Left cardiac atrium (tissue), 4 donors: ENCODE results near the gene TSPAN11. TPM values are rescaled to one million over a fixed set of nuclear protein-coding genes. Genes with fewer than 3 reads are reported as not detected.

Experiments
- ATAC-seq, 2 donors: fragments of 200-7000 bp; cut with Tn5 transposase; one replicate each; pipeline ENCODE4 v1.9.1; 2020; ENCODE audit warnings: mild to moderate bottlenecking in 2 of 2, moderate library complexity in 2 of 2
- DNase-seq: peaks from one replicate; pipeline ENCODE4 v3.0.0-alpha.2; 2020
- intact Hi-C, 2 donors: fragments of 100-400 bp; cut with DNase I; formaldehyde crosslinking; loops; one replicate each; pipeline versions ENCODE4 v1.14.1 to v1.15.1; 2022 to 2023
- total RNA-seq, 2 donors: library from RNA; stranded (reverse); fragmentation: NEBNext Ultra II Directional; extraction: Animal tissue kit (Norgen Biotek cat#: 25700); gene quantifications; one replicate each; pipeline ENCODE4 v1.2.1, GENCODE V29; 2021
- donor health status: DM: no; HTN: yes; CAD: no.
- donor health status: DM: no; HTN: yes; CAD: no; lungs with severe emphysema.
- donor health status: DM: yes; HTN: yes; CAD: no.
- donor health status: Dilated cardiomyopathy.

The TSPAN11 gene
- total RNA-seq, 2 donors from 2014 or later: 2.5 to 3.8 TPM

DNA sequence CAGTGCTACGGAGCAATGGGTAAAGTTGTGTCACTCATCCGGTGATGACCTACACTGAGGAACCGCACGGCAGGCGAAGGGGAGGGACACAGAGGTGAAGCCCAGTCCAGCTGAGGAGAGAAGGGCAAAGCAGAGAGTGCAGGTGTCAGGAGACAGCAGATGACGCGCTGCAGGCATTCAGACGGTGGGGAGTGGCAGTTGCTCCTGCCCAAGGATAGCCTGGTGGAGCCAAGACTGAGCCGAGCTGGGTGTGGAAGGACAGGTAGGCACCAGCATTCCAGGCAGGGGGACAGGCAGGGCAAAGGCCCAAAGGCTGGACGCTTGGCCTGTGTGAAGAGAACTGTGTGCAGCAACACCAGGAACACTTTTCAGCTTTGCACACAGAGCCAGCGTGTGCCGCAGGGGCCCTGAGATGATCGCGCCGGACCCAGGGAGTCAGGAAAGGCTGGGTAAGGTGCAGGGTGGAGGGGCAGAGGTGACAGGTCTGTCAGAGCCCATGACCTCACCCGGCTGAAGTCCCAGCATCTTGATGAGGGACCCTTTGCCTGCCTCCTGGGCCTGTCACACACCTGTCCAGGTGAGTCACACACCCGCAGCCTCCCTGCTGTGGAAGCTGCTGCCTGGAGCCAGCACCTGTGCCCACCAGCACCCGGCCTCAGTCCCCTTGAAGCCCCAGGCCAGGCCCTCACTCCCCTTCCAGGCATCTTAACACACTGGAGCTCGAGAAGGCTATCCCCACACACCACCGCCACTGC, 48.4 kb downstream of the TSPAN11 start:
- intact Hi-C loops: no loop called here
- ATAC-seq: no peak
- no peak for DNase-seq

DNA sequence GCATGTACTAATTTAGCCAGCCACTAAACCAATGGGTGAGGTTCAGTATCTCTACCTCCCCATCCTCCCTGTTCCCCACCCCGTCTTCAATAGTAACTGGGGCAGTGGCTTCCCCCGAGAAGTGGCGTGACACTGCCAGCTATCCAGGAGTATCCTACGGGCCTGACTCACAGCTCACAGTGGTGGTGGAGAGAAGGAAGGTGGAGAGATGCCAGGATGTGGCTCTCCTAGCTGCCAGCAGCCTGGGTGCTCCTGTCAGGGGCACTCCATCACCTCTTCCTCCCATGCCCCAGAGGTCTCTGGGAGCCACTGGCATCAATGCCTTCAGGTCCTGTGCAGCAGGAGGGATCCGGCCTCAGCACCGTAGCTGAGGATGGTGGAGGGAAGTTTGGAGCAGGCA, 49.0 kb downstream of the TSPAN11 start:
- intact Hi-C loops: no loop called here
- ATAC-seq (peak in 1 of 2 donors; percentile 75), DNase-seq (no peak)

DNA sequence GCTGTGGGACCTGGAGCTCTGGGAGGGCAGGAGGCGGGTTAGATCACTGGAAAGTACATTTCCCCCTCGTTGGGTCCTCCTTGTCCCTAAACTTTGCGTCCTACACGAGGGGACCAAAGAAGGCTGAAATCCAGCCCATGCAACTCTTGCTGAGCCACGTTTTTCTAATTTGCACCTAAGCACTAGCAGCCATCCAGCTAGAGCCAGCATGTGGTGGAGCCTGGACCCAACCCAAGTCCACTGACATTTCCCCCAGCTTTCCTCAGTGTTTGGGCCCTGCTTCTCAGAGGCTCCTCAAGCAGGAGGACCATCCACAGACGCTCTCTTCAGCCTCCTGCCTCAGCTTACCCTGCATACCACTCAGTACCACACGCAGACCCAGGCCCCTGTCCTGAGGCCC, 49.7 kb downstream of the TSPAN11 start:
- intact Hi-C loops: no loop called here
- DNase-seq: no peak
- no peak for ATAC-seq

DNA sequence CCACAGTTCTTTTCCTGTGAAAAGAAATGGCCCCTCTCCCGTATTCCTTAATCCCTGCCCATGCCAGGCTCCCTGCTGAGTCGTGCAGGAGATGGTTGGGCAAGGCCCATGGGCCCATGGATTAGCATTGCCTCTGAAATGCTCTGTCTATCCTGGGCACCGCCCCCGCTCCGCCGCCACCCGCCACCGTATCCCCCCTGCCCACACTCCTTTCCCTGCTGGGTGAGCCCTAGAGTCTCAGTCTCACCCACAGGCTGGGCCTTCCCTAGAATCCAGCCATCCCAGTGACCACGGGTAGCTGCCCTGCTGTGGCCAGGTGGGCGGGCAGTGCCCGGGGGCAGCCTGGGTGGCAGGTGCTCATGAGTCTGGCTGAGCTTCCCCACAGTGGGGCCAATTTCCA, 50.6 kb downstream of the TSPAN11 start:
- intact Hi-C loops: no loop called here
- ATAC-seq (no peak), DNase-seq (no peak)

DNA sequence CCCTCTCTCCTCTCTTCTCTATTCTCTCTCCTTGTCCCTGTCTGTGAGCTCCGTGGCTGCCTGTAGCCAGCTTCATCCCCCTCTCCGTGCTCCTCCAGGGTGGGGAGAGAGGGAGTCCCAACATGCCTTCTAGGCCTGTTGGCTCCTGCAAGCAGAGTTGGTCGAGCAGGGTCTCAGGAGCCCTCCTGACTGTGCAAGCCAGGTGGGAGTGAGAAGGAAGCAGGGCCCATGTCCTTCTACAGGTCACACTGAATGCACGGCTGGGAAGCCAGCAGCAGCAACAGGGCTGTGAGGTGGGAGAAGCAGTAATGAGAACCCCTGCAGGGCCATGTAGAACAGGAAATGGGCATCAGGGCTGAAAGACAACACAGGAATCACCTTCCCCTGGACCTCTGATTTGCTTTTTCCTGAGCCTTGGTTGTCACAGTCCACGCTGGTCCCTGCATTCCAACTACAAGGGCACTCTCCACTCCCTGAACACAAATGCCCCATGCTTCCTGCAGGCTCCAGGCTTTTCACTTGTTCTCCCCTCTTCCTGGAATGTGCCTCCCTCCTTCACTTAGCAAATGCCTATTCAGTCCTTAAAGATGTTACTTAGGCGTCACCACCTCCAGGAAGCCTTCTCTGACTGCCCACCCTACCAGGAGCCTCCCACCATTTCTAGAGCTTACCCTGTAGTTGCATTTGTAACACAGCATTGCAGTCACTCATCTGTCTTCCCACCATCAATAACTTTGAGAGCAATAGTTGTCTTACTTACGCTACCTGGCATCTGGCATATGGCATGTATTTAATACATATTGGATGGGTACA, 51.2 kb downstream of the TSPAN11 start:
- ATAC-seq (no peak), DNase-seq (no peak)
- intact Hi-C loops: no loop called here

DNA sequence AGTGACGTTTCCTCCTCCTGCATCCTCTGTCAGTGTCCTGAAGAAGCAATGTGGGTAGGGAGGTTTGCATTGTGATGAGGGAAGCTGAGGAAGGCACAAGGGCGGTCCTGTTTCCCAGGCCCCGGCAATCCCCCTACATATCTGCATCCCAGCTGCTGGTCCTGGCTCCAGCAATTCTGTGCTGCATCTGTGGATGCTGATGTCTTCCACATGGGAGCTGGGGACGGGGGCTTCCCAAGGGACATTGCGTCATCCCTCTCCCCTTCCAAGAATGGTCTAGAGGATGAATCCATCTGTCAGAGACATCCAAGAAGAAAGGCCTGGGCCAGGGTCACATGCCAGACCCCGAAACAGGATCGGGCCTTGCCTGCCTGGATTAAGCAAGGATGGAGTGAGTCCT, 52.1 kb downstream of the TSPAN11 start:
- intact Hi-C loops: no loop called here
- ATAC-seq: no peak
- DNase-seq: no peak

DNA sequence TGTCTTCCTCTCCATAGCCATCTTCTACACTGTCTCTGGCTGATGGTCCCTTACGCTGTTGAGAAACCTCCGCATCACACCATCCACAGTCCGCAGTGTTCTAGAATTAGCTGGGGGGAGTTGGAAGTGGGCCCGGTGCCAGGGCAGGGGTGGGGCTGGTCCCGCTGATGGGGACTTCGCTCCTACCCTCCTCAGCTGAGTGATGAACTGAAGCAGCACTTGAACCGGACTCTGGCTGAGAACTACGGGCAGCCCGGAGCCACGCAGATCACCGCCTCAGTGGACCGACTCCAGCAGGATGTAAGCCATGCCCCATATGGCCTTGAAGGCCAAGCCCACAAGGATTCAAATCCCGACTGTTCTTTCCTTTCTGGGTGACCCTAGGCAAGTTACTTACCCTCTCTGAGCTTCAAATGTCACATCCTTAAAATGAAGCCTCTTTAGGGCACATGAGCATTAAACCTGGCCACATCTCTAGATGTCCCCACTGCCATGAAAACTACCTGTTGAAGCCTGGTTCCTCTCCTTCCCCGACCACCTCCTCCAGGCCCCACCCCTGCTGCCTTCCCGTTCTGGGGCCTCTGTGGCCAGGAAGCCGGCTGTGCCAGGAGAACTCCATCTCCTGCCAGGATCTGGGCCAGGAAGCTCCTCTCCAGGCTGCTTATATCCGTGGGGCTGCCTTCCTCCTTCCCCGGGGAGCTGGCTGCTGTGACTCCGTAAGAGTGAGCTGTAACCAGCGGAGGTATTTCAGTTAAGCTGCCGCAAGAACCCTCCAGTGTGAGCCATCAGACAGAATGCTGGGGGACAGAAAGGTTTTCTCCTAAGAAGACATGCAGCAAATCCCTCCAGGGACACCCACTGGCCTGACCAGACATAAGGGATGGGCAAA, 53.1 kb downstream of the TSPAN11 start:
- DNase-seq (no peak), ATAC-seq (peak in 1 of 2 donors; percentile 16)

DNA sequence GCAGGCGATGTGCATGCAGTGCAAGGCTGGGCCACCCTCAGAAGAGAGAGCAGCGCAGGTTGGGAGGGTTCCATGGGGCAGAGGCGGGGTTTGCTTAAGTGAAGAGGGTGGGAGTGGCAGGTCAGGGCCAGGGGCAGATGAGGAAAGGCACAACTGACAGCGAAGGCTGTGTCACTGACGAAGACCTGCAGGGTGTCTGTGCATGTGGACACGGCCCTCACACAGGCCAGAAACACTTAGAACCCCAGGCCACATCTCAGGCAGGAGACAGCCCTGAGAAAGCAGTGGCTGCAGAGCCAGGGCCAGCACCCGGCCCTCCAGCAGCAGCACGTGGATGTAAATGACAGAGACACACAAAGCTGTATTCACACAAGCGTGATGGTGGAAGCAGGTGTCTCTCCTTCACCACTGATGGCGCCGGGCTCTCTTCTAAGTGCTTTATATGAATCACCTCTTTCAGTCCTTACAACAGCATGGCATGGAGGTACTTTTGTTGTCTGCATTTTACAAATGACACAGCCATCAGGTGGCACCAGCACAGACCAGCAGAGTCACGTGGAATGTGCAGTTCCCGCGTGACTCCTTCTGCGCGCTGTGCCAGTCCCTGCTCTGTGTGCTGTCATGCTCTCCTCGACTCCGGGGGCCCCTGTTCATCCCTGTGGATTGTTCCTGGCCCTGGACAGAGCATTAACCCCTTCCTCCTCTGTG, 54.6 kb downstream of the TSPAN11 start:
- intact Hi-C loops: loop anchor here in 1 of 2 donors (10.0 kb wide), 1 partner anchor 254 kb away; no protein-coding TSS in a partner anchor
- DNase-seq (no peak), ATAC-seq (peak; percentile 57 to 60)

More for the DNA sequence above, 53.1 kb downstream of the TSPAN11 start:
- intact Hi-C loops: loop anchor here in 1 of 2 donors (10.0 kb wide), 1 partner anchor 255 kb away; no protein-coding TSS in a partner anchor

DNA sequence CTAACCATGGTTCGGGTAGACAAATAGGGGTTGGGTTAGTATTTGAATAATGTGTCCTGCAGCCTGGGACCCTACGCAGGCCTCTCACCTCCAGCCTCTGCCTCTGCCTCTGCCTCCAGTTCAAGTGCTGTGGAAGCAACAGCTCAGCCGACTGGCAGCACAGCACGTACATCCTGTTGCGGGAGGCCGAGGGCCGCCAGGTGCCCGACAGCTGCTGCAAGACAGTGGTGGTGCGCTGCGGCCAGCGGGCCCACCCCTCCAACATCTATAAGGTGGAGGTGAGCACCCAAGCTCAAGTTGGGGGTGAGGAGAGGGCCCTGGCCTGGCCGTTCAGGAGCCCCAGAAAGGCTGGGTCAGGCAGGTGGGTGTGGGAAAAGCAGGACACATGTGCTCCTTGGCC, 55.9 kb downstream of the TSPAN11 start:
- ATAC-seq: no peak
- intact Hi-C loops: loop anchor here in 1 of 2 donors (10.0 kb wide), 1 partner anchor 252 kb away; no protein-coding TSS in a partner anchor
- no peak for DNase-seq

DNA sequence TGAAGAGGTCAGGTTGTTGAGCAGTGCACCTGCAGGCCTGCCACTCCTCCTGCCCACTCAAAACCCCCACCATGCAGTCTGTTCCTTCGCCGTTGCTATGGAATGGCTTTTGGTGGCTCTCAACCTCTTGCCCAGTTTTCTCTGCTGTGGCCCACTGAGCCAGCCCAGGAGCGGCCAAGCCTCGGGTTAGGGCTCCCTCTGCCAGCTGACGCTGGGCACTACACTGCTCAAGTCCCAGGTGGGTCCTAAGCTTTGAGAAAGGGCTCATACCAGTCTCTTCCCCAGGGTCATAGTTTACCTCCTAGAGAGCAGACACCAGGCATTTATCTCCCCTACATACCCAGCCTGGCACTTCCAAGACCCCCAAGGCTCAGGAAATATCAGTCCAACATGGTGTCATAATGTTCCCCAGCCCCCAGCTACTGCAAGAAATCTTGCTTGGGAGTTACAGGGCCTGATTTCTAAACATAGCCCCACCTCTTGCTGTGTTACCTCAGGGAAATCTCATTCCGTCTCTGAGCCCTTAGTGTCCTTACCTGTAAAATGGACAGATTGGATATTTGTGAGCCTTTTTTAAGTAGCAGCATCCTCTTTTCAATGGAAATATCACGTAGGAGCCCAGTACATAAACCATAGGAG, 59.4 kb downstream of the TSPAN11 start:
- ATAC-seq (peak; percentile 57 to 76), DNase-seq (peak; percentile 62)
- intact Hi-C loops: loop anchor here (2.0 to 10.0 kb wide), 3 partner anchors 134 to 249 kb away; no protein-coding TSS in a partner anchor

DNA sequence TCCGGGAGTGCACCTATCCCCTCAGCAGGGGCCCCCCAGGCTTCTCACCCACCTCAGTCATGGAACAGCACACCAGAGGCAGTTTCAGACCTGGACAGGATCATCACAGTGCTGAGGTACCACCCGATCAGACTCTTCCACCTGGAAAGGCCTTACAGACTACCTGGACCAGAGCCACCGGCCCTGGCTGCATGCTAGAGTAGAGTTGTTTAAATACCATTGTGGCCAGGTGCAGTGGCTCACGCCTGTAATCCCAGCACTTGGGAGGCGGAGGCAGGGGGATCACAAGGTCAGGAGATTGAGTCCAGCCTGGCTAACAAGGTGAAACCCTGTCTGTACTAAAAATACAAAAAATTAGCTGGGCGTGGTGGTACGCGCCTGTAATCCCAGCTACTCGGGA, 61.5 kb downstream of the TSPAN11 start:
- intact Hi-C loops: loop anchor here (5.0 to 10.0 kb wide), 2 partner anchors 136 to 247 kb away; no protein-coding TSS in a partner anchor
- DNase-seq: no peak
- no peak for ATAC-seq

DNA sequence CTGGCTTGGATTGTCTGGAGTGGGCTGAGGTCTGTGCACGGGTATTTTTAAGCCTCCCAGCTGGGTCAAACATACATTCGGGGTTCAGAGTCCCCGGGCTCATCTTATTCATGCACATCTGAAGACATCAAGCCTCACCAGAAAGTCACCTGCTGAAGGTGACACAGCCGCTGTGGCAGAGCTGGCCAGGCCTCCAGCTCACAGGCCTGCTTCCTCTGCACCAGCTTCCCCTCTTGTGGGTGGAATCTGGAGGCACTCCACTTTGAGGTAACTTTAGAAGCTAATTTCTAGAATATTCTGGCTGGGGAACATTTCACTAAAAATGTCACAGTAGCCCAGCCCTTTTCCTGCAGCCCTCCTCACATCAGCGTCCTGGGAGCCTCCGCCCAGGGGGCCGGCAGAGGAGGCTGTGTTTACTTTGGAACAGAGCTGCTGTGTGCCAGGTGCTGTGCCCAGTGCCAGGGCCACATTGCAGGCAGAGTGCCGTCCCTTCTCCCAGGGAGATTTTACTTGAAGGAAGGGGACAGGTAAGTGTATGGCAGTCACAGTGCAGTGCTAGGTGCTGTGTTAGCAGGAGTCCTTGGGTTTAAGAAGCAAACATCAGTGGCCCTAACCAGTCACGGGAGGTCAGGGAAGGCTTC, 62.2 kb downstream of the TSPAN11 start:
- no peak for DNase-seq
- intact Hi-C loops: loop anchor here (5.0 to 10.0 kb wide), 2 partner anchors 136 to 246 kb away; no protein-coding TSS in a partner anchor
- ATAC-seq: no peak

DNA sequence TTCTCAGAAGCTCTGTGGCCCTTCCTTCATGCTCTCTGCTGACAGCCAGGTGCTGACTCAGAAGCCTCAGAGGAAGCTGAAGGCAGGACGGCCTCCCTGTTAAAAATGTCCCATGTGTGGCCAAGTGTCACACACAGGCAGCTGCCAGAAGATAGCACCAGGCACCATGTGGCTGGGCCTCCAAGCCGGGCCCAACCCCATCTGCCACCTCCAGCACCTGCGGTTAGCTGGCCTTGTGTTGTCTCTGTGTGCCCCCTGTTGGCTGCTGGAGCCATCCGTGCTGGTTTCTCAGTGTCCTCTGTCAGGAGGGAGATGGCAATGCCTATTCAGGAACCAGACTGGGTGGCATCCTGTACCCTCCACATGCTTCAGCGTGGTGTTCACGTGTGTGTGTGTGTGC, 63.2 kb downstream of the TSPAN11 start:
- peak; percentile 80 to 87 for ATAC-seq
- intact Hi-C loops: loop anchor here (5.0 to 10.0 kb wide), 2 partner anchors 137 to 245 kb away; no protein-coding TSS in a partner anchor
- peak; percentile 58 for DNase-seq

DNA sequence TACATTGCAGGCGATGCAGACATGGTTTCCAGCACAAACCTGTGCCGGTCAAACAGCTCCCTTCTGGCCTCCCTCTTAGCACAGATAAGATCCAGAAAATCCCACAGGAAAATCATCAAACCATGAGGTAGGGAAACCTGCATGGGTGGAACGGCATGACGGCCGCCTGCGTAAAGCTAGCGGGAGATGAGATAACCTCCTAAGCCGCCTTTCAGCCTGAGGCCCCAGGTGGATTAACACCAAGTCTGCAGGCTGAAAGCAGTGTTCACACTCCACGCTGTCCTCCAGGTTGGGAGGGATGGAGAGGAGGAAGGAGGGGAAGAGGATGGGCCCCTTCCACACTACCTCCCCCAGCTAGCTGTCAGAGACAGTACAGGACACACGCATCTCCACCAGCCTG, 63.8 kb downstream of the TSPAN11 start:
- intact Hi-C loops: no loop called here
- ATAC-seq (no peak), DNase-seq (no peak)

DNA sequence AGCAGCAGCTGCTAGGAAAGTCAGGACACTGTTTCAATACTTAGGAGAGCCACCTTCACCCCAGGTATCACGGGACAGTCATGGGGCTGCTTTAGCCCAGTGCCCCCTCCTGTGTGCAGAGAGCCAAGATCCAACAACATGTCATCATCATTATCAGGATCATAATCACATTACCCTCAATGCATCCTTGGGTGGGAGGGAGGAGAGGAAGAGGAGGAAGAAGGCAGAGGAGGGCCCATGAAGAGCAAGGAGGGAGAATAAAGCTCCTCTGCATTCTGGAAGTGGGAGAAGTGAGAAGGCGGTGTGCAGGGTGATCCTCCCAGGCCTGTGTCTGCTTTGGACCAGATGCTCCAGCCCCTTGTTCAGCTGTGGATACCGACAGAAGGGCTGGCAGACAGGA, 64.2 kb downstream of the TSPAN11 start:
- DNase-seq (no peak), ATAC-seq (no peak)
- intact Hi-C loops: no loop called here

DNA sequence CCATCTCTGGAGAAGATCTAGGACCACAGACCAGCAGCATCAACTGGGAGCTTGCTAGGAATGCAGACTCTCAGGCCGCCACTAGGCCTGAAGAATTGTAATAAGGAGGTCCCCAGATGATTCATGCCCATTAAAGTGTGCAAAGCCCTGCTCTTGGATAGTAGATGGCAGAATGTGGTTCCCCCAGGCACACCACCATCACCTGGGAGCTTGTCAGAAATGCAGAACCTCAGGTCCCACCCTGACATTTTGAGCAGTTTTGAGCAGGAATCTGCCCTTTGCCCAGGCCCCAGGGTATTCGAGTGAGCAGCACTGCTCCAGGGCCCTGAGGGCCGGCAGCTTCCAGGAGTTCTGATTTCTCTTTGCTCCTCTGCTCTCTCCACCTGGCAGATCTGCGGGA, 64.9 kb downstream of the TSPAN11 start:
- no peak for DNase-seq
- no peak for ATAC-seq
- intact Hi-C loops: no loop called here

DNA sequence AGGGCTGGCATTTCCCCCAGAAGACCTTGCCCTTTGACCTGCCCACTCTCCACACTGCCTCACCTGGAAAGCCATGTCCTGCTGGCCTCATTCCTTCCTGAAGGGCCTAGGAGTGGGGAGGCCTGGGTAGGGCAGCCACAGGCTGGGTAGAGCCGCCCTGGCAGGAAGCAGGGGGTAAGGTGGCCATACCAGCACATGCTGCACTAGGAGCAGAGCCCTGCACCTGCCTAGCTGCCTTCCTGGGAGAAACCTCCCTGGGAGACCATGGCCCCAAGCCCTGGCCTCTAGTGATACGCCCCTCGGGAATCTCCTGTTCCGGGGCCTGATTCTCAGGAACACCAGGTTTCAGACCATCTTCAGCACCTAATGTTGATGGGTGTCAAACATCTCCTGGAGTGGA, 65.8 kb downstream of the TSPAN11 start:
- DNase-seq (no peak), ATAC-seq (no peak)
- intact Hi-C loops: no loop called here

DNA sequence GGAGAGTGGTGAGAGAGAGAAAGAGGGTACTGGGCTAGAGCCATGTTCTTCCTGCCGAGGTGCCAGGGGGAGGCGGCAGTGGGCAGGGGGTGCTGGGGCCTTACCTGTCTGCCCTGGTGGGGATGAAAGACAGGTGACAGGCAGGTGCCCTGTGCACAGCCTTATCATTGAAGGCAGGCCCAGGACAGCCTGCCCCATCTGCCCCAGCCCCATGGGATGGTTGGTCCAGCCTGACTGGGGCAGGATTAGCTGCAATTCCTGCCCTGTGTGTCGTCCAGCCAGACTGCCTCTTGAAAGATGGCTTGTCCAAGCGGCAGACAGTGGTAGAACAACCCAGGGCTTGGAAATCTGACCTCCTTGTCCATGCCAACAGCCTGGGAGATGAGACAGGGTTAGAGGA, 67.2 kb downstream of the TSPAN11 start:
- ATAC-seq: no peak
- intact Hi-C loops: no loop called here
- DNase-seq: no peak
